ENCODE data around the gene PFKFB3.

The PFKFB3 gene

GRCh38 chr10:6220418-6221191, 17.9 kb downstream of the PFKFB3 start:
- no peak for DNase-seq (ENCODE audit: low read depth)

- no peak for DNase-seq (ENCODE audit: low read depth)
These were observed 18.6 kb downstream of the PFKFB3 start for GRCh38 chr10:6221192-6221940.

- no peak for DNase-seq (ENCODE audit: low read depth)
These were observed 19.4 kb downstream of the PFKFB3 start for GRCh38 chr10:6221971-6222751.

- no peak for DNase-seq (ENCODE audit: low read depth)
These were observed 20.0 kb downstream of the PFKFB3 start for GRCh38 chr10:6222755-6223154.

- DNase-seq (ENCODE audit: low read depth): no peak
These were observed 21.2 kb downstream of the PFKFB3 start for GRCh38 chr10:6223981-6224380.

GRCh38 chr10:6224781-6225180, 22.0 kb downstream of the PFKFB3 start:
- no peak for DNase-seq (ENCODE audit: low read depth)

GRCh38 chr10:6225263-6225814, 22.6 kb downstream of the PFKFB3 start:
- DNase-seq (ENCODE audit: low read depth): no peak

GRCh38 chr10:6226216-6226615, 23.5 kb downstream of the PFKFB3 start:
- DNase-seq (ENCODE audit: low read depth): no peak

GRCh38 chr10:6227346-6227745, 24.6 kb downstream of the PFKFB3 start:
- DNase-seq (ENCODE audit: low read depth): no peak

- no peak for DNase-seq (ENCODE audit: low read depth)
These were observed 25.3 kb downstream of the PFKFB3 start for GRCh38 chr10:6228010-6228511.

- DNase-seq (ENCODE audit: low read depth): no peak
These were observed 25.9 kb downstream of the PFKFB3 start for GRCh38 chr10:6228647-6229046.

- no peak for DNase-seq (ENCODE audit: low read depth)
These were observed 26.6 kb downstream of the PFKFB3 start for GRCh38 chr10:6229290-6229689.

GRCh38 chr10:6229746-6230145, 27.0 kb downstream of the PFKFB3 start:
- no peak for DNase-seq (ENCODE audit: low read depth)

GRCh38 chr10:6230315-6230714, 27.6 kb downstream of the PFKFB3 start:
- no peak for DNase-seq (ENCODE audit: low read depth)

- no peak for DNase-seq (ENCODE audit: low read depth)
These were observed 28.4 kb downstream of the PFKFB3 start for GRCh38 chr10:6231146-6231545.

- no peak for DNase-seq (ENCODE audit: low read depth)
These were observed 29.0 kb downstream of the PFKFB3 start for GRCh38 chr10:6231730-6232129.

- no peak for DNase-seq (ENCODE audit: low read depth)
These were observed 29.6 kb downstream of the PFKFB3 start for GRCh38 chr10:6232225-6232807.

GRCh38 chr10:6232846-6233724, 30.4 kb downstream of the PFKFB3 start:
- DNase-seq (ENCODE audit: low read depth): no peak

GRCh38 chr10:6233725-6234277, 31.1 kb downstream of the PFKFB3 start:
- DNase-seq (ENCODE audit: low read depth): no peak

- DNase-seq (ENCODE audit: low read depth): no peak
These were observed 31.6 kb downstream of the PFKFB3 start for GRCh38 chr10:6234371-6234770.

Data from activated T-cell treated with anti-CD3 and anti-CD28 coated beads for 1 hour (primary cell).